NCI-H128 (cell line): ENCODE measurements around the gene FHL5.
"Not testable (repeated sequence)": the region's sequence is repeated elsewhere in the genome, so short reads cannot be mapped to it uniquely, and the experiment has no call there.

ENCODE experiments used
- DNase-seq: peaks from one replicate; lab custom pipeline; 2025; ENCODE audit not compliant: unreplicated experiment; lab: John Stamatoyannopoulos, UW

FHL5 gene, protein sequence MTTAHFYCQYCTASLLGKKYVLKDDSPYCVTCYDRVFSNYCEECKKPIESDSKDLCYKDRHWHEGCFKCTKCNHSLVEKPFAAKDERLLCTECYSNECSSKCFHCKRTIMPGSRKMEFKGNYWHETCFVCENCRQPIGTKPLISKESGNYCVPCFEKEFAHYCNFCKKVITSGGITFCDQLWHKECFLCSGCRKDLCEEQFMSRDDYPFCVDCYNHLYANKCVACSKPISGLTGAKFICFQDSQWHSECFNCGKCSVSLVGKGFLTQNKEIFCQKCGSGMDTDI

DNA sequence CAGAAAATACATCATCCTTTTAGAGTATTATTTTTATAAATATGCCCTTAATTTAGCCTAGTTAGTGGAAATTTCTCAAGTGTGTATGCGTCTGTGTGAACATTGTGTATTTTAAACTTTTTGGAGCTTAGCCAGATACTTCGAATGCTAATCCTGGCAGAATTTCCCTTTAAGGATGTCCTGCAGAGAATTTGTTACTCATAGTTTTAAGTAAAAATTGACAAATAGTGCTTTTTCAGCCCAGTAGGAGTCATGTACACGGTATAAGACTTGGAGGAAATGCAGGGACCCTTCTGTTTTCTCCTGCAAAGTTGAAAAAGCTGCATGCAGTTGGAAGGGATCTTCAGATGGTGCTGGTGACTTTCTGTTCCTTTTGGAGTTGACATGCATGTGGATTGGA, at the start of gene FHL5:
Gene FHL5, plus strand, starts transcription at position 243 of the 400 bp plus-strand sequence. CDS start 40,486 bp downstream, outside the sequence.
- DNase-seq = no peak

DNA sequence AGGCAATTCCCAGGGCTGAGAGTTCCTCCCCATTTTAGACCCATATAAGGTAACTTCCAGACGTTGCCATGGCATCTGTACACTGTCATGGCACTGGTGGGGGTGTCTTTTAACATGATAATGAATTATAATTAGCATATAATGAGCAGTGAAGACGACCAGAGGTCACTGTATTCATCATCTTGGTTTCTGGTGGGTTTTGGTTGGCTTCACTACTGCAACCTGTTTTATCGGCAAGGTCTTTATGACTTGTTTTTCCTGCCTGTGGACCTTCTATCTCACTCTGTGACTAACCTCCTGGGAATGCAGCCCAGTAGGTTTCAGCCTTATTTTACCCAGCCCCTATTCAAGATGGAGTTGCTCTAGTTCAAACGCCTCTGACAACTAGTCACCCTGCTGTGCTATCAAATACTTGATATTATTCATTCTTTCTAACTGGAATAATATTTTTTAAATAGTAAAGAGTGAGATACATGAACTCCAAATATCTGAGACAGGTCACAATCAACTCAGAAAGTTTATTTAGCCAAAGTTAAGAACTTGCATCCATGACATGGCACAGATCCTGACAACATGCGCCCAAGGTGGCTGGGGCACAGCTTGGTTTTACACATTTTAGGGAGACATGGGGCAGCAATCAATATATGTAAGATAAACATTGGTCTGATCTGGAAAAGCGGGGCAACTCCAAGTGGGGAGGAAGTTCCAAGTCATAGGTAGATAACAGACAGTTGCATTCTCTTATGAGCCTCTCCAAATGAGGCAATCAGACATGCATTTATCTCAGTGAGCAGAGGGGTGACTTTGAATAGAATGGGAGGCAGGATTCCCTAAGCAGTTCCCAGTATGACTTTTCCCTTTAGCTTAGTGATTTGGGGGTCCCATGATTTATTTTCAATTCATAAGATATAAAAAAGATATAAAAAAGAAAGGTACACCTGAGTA, 42.5 kb upstream of the FHL5 start:
- no peak for DNase-seq

DNA sequence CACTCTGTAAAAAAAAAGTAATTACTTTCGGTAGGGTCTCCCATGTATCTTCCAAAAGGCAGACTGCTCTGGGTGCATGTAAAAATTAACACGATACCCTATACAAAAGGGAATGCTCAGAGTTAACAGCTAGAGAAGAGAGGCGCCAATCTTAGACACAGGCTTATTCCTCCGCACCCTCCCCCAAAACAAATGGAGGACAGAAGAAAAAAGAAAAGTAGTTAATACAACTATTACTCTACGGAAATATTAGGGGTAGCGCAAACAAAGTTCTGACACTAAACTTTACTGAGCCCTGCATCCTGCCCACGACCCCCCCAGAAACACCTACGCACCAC, 41.7 kb upstream of the FHL5 start:
- DNase-seq = no peak

DNA sequence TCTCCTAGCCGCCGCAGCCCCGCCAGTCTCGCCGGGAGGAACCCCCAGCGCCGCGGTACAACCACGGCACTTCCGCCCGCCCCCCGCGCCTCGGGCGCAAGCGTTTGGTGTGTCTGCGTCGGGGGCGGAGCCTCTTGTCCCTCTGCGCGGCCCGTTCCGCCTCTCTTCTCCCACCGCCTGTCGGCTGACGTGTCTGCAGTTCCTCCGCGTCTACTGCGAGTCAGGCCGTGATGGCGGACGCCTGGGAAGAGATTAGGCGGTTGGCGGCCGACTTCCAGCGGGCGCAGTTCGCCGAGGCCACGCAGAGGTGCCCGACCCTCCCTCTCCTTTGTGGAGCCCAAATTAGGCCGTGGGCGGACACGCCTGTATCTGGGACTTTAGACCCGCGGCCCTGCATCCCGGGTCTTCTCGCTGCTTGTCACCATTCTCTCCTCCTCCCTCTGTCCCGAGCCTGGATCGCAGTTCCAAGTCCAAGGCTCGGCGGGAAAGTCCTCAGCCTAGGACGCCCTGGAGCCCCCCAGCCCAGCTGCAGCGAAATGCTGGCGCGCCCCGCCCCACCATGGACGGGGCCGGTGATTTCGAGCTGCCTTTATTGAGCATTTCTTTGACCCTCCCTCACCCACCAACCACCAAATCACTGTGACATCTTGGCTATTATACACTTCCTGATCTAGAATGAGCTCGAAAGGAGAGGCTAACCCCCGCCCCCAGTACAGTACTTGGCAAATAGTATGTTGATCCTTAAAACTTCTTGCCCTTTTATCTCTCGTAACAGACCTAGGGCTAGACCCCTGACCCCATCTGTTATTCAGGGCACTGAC, 41.1 kb upstream of the FHL5 start, which contains the start of gene UFL1:
Gene UFL1, plus strand, starts transcription at position 163 of the 821 bp plus-strand sequence. Its CDS starts 68 bp downstream, at position 231.
- DNase-seq = peak; percentile 84

DNA sequence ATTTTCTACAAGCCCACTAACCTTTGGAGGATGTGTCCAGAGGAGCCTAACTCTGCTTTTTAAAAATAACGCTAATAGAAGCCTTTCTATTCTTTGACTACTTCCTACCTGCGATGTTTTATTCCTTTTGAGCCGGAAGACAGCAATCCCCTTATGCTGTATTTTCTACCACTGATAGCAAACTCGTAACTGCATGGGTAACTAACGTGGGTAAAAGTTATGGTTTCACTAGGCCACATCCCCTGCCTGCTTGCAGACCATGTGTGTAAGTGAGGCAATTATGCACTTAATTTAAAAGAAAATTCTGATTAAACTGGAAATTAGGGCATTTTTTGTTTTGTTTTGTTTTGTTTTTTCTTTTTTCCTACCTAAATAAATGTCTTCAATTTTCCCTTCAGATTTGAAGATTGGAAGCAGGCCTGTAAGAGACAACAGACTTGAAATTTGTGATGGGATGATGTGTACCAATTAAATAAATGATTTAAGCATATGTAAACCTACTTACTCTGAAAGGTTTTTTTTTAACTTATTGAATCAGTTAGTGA, 40.4 kb upstream of the FHL5 start:
- no peak for DNase-seq

DNA sequence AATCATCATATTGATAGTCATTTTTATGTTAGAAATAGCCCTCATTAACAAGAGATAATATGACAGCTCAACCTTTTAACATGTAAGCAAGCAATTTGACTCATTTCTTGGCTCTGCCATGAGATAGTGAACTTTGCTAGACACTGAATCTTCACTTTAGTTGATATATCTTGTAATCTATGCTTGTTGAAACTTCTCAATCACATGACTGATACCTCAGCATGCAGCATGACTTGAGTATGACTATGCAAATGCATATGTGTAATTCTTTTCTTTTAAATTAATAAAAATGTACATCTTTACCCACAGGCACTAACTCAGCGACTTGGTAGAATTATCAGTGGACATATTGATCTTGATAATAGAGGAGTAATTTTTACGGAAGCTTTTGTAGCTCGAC, 34.7 kb upstream of the FHL5 start:
- no peak for DNase-seq

DNA sequence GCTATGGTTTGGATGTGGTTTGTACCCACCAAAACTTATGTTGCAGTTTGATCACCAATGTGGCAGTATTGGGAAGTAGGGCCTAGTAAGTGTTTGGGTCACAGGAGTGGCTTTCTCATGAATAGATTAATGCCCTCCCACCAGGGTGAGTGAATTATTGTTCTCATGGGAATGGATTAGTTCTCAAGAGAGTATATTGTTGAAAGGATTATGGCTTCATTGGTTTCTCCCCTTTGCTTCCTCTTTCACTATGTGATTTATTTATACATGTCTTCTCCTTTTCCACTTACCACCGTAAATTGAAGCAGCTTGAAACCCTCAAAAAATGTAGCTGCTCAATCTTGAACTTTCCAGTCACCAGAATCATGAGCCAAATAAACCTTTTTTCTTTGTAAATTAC, 30.5 kb upstream of the FHL5 start:
- DNase-seq = no peak

DNA sequence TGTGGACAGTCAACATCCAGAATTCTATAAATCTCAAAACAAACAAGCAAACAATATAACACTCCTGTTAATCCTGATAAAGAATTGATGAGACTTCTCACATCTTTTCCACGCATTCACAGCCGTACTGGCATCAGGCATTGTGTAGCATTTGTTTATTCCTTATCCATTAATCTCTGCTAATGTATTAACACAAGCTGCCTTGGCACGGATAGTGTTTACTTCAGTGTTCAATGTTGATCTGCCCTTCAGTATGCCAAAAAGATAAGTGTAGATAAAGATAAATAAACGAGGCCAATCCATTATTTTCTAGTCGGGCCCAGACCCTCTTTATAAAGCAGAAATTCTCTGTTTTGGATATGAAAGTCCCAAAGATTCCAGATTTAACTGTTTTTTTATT, 25.2 kb upstream of the FHL5 start:
- DNase-seq = no peak

DNA sequence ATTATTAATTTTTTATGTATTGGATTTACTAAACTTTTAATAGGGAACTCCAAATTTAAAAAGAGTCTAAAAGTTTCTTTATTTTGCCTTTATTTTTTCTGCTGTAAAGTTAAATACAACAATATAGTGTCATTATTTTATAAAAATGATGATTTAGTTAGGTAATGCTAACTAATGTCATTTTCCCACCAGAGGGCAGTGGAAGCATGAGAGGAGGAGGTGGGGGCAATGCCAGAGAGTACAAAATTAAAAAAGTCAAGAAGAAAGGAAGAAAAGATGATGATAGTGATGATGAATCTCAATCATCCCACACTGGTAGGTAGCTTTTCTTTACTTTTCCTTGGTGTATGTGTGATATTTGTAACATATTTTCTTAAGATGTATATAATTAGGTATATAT, 20.2 kb upstream of the FHL5 start:
- DNase-seq = no peak

DNA sequence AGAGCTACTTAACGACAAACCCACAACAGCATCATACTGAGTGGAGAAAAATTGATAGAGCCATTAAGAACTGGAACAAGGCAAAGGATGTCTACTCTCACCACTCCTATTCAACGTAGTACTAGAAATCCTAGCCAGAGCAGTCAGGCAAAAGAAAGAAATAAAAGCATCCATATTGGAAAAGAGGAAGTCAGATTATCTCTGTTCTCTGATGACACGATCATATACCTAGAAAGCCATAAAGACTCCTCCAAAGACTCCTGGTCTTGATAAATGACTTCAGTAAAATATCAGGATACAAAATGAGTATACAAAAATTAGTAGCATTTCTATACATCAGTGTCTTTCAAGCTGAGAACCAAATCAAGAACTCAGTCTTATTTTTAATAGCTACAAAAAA, 17.0 kb upstream of the FHL5 start:
- DNase-seq = no peak

DNA sequence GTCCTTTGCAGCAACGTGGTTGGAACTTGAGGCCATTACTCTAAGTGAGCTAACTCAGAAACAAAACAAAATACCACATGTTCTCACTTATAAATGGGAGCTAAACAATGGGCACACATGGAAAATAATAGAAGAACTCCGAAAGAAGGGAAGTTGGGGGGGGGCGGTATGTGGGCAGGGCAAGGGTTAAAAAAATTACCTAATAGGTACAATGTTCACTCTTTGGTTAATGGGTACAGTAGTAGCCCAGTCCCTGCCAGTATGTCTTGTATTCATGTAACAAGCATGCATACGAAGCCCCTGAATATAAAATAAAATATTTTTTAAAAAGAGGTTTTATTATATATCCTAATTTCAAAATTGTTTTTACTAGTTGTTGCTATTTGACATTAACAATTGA, 15.3 kb upstream of the FHL5 start:
- no peak for DNase-seq

DNA sequence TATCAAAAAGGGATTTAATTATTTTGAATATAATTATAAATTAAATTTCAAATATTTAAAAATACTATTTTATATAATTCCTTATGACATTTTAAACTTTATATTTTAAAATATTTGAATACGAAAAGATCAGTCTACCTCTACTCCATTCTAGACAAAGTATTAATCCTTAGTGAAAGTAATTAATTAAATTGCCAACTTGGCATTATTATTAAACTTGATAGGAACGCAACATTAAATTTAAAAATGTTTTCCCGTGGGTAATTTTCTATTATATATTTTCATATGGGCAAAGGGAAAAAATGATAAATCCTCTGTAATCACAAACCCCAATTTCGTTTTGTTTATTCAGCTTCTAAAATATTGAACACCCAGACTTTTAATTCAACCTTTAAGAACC, 8.4 kb upstream of the FHL5 start:
- no peak for DNase-seq

DNA sequence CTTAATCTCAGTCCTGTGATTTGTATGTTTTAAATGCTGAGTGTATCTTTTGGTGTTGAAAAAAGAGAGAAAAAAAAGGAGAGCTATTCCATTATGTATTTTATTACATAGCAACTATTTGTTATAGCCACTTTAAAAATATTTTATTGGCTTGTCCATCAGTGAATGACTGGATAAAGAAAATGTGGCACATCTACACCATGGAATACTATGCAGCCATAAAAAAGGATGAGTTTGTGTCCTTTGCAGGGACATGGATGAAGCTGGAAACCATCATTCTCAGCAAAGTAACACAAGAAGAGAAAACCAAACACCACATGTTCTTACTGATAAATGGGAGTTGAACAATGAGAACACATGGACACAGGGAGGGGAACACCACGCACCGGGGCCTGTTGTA, 3.2 kb upstream of the FHL5 start:
- DNase-seq = not testable (repeated sequence)

DNA sequence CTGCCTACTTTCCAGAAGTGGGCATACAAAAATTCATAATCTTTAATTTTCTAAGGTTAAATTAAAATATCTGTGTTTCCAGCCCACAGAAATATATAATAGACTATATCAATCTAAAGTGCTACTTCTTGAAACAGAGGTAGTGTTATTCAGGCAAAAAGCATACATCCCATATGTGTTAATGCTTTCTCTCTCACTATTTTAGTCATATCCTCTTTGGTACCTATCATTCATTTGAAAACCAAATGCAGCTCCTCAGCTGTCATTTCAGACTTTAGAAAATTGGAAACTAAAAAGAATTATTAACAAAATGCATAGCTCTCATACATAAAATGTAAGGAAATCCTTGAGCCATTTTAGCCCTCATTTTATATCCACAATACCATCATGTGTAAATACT, 925 bp downstream of the FHL5 start:
- no peak for DNase-seq

DNA sequence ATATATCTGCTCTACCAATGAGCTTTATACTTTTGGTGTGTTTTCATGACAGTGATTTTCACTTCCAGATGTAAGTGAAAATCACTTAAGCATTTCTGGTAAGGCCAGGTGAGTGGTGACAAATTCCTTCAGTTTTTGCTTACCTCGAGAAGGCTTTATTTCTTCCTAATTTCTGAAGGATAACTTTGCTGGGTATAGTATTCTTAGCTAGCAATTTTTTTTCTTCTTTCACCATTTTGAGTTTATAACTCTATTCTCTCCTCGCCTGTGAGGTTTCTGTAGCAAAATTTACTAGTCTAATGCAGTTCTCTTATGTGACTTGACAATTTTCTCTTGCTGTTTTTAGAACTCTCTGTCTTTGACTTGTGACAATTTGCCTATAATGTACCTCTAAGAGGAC, 7.1 kb downstream of the FHL5 start:
- DNase-seq = no peak

DNA sequence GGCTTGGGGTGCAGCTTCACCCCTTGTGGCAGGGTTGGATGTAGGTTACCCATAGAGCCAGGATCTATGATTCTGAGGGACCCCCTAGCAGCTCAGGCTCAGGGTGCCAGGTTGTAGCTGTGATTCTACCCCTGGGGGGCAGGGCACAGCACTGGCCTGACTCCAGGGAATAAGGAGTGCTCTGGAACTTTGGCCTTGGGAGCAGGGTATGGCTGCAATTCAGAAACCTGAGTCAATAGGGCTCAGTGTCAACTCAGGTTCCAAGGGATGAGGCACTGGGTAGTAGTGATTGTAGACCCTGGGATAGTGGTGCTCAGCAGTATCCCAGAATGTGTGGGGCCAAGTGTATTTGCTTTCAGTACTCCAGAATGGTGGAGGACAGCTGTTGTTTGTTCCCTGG, 8.6 kb downstream of the FHL5 start:
- no peak for DNase-seq

DNA sequence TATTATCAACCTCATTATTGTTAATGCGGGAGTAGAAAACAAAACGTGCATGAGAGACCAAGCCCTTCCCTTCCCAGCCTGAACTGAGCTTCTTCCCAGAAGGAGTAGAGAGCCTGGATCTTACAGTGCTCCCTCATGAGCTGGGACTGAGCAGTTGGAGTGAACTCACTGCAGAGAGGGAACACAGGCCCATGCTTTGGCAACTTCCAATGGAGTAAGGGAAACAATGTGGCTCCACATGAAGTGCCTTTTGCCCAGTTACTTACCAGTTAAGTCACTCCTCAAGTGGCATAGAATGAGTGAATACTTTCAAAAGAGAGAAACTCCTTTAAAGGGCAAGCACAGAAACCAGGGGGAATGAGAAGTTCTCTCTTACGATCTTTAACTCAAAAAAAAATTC, 12.4 kb downstream of the FHL5 start:
- DNase-seq = no peak

DNA sequence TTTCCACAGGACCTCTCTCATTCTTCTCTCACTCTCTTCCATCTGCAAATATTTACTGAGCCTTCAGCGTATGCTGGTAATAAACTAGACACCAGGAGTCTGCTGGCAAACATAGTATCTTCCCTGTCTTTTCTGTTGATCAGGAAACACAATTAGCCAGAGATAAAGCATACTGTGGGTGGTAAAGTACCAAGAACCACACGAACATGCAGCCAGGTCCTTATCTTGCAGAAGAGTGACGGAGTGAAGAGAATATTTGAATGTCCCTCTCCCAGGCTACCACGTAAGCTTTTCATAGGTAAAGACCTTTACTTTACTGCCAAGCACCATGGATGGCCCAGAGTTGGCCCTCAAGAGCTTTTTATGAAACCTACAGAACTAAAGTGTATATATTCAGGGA, 13.3 kb downstream of the FHL5 start:
- no peak for DNase-seq

DNA sequence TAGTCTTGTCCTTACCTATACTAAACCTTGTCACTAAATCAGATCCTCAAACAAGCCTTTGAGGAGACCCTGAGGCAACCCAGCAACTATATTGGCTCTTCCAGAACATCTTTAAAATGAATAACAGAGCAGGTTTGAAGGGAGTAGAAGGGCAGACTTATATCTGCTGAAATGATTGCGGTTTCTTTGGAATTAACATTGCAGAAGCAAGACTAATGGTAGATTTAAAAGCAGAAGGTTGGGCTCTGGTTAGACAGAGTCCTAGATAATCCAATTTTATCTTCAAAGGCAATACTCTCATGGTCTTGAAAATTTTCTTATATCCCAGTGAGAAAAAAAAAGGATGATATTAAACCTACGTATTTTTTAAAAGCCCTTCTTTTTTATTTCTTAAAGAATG, 19.1 kb downstream of the FHL5 start:
- no peak for DNase-seq

DNA sequence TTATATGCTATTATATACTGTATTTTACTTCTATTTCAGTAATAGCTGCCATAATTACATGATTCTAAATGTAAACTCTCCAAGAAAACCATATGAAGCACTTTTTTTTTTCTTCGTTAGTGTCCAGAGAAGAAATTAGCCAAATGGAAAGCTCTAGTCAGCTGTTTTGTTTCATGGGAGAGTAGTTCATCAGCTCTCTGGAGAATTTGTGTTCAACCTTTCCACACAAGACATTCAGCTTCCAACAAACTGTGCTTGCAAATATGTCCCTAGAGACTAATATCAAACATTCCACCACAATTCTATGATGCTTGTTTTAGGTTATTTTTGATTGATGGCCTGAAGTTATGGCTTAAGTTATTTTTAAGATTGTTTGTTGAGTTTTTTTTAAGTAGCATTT, 19.5 kb downstream of the FHL5 start:
- no peak for DNase-seq

DNA sequence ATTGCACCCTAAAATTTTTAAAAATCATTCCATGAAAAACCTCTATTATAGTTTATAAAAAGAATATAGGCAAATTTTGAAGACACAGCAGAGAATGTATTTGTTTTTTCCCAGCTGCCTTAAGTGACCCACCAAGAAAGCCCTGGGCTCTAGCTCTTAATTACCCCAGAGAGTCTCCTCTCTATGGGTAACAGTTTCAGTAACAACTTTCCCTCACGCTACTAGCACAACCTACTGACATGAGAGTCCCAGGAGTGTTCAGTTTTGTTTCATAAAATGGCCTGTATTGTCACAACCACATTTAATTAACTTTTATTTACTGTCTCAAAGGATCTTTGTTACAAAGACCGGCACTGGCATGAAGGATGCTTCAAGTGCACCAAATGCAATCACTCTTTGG, 41.5 kb downstream of the FHL5 start:
- no peak for DNase-seq
